Measurements from ENCODE around the gene GUCA2B.

GUCA2B gene

DNA sequence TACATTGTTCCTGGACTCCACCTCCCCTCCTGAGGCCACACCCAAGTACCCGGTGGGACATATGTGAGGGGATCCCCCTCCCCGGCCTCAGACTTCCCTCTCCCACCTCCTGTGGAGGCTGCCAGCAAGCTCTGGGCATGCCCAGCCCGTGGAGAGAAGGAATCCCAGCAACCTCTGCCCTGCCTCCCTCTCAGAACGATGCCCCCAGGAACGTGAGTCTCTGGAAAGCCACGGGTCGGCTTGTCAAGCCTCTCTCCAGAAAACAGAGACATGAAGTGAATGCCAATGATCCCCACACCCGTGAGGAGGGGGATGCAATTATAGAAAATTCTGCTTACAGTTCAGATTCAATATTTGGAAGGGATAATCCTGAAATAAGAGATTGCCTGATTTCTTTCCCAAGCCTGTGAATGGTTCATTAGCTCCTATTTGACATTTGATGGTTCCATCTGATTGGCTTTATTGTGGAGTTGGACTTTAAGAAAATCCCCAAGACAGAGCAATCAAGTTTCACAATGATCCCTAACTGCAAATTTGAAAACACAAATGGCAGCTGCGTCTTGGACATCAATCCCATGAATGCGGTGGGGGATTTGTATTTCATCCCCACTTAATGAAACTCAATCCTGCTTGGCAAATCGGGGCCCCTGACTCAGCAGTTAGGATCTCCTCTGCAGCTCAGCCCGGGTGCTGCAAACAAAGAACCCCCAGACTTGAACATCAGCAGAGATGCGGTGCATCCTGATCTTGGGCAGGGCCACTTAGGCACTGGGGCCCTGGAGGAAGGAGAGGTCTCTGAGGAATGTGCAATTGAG is 9.1 kb upstream of the GUCA2B start:
- DNase-seq, result no peak

- no peak for DNase-seq
Observed at GRCh38 chr1:42144711-42145388, 8.4 kb upstream of the GUCA2B start.

DNA sequence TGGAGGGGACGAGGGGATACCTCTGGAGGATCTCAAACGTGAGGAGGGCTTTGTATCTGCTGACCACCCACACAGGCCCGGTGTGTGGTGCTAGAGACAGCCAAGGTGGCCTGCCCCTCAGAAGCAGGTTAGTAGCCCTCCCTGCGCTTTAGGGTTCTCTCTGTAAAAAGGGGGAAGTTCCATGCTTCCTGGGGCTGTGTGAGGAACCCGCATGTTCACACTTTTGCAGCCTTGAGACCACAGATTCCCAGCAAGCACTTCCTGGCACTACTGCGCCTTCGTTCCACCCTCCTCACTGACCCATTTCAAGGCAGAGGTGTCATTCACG is 7.9 kb upstream of the GUCA2B start:
- DNase-seq, result no peak

DNA sequence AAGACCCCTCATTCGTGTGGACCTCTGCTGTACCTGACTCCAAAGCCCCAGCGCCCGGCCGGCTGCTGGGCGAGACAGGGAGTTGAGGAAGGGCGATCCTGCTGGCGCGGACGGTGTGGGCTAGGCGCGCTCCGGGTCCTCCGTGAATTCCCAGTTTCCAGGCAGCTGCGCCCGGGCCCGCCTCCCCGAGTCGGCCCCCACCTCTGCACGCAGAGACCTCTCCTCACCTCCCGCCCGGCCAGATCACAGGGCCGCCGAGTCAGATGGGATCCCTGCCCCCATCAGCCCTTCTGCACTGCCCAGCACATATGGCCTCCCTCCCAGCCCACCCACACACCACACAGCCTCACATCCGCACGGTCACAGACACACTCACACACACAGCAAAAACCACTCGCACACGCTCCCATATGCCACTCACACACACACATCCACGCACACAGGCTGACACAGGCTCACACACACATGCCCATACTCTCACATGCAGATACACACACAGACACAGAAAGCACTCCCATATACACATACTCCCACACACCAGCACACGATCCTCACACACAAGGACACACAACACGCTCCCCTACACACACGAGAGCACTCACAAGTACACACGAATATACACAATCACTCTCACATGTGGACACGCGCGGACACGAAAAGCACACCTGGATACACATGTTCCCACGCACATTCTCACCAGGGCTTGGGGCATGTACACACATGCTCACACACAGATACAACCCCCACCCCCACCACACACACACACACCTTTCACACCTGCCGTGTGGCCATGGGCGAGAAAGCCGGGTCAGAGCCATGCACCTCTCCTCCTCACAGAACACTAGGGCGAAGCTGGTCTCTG is 7.2 kb upstream of the GUCA2B start:
- DNase-seq, result no peak

- DNase-seq, result peak; percentile 84
Observed at GRCh38 chr1:42146626-42147320, 6.4 kb upstream of the GUCA2B start.

DNA sequence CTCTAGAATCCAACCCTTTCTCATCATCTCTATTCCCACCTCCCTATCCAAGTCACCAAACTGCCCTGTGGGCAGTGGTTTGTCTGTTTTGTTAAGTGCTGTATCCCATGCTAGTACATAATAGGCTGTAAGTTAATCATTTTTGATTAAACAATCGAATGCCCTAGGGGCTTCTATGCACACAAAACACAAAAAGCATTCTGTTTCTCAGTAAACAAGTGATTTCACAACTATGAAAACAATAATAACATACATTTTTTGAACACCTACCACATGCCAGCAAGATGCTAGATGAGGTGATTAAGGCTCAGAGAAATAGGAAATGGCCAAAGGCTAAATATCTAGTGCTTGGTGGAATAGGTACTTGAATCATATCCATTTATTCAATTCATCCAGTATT is 5.0 kb upstream of the GUCA2B start:
- DNase-seq, result no peak

GRCh38 chr1:42150651-42151050 is 2.6 kb upstream of the GUCA2B start:
- no peak for DNase-seq

DNA sequence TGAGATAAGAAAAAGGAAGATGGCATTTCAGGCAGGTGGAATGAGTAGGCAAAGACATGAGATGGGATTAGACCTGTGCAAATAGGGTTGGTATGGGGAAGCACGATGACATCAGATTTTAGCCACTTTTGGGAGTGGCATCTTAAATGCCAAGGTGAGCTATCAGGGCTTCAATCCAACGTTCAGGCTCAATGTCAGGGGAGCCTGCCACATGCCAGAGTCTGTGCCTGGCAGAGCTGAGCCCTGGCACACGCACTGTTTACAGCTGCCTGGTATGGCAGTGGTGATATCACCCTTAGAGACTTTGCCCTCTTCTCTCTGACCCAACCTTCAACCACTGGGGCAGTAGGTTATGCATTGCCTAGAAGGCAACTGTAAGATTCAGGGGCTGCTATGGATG is 1.1 kb upstream of the GUCA2B start:
- no peak for DNase-seq

- no peak for DNase-seq
Observed at GRCh38 chr1:42153624-42154023, 414 bp downstream of the GUCA2B start.

DNA sequence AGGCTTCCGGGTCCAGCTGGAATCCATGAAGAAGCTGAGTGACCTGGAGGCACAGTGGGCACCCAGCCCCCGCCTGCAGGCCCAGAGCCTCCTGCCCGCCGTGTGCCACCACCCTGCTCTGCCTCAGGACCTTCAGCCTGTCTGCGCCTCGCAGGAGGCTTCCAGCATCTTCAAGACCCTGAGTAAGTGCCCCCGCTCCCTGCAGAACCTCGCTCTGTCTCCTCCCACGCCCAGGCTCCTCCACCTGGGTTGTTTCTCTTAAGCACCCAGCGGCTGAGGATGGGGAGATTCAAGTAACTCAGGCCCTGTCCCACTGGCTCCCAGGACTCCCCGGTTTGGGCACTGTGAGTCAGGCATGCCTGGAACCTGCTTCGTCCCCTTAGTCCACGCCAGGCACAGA is 1.5 kb downstream of the GUCA2B start:
- no peak for DNase-seq

- DNase-seq, result no peak
Observed at GRCh38 chr1:42155362-42155761, 2.2 kb downstream of the GUCA2B start.

DNA sequence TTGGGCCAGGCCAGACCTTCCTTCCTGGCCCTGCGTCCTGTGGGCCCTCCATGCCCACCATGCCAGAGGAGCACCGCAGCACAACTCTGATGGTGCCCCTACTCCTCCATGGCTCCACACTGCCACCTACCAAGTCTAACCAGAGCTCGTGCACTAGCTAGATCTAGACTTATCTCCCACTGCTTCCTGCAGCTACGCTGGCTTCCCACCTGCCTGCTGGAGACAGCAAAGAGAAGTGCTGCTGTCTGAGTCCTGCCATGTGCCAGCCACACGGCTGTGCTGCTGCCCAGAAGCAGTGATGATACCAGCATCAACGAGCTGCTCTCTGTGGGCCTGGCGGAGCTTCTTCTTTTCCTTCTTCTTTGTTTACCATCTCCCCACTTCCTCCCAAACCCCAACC is 4.5 kb downstream of the GUCA2B start:
- DNase-seq, result peak; percentile 12

GRCh38 chr1:42158189-42158588 is 5.0 kb downstream of the GUCA2B start:
- no peak for DNase-seq

DNA sequence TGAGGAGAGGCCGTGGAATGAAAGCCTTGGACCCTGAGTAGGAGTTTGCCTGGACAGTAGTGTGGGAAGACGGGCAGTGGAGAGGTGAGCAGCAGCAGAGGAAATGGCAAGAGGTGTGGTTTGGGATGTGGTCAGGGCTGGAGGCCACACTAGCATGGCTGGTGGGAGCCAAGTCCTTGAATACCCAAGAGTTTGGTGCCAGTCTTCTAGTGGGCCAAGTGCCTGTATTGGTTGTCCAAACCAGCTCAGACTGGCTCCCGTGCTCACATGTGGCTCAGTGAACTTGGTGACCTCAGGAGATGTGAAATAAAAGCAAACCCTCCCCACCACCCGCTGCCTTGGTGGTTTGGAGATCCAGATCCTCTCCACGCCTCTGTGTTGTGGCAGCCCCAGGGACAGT is 9.0 kb downstream of the GUCA2B start:
- DNase-seq, result no peak

GRCh38 chr1:42163114-42163513 is 9.9 kb downstream of the GUCA2B start:
- DNase-seq, result no peak

GRCh38 chr1:42163536-42164503 is 10.6 kb downstream of the GUCA2B start:
- DNase-seq, result no peak

DNA sequence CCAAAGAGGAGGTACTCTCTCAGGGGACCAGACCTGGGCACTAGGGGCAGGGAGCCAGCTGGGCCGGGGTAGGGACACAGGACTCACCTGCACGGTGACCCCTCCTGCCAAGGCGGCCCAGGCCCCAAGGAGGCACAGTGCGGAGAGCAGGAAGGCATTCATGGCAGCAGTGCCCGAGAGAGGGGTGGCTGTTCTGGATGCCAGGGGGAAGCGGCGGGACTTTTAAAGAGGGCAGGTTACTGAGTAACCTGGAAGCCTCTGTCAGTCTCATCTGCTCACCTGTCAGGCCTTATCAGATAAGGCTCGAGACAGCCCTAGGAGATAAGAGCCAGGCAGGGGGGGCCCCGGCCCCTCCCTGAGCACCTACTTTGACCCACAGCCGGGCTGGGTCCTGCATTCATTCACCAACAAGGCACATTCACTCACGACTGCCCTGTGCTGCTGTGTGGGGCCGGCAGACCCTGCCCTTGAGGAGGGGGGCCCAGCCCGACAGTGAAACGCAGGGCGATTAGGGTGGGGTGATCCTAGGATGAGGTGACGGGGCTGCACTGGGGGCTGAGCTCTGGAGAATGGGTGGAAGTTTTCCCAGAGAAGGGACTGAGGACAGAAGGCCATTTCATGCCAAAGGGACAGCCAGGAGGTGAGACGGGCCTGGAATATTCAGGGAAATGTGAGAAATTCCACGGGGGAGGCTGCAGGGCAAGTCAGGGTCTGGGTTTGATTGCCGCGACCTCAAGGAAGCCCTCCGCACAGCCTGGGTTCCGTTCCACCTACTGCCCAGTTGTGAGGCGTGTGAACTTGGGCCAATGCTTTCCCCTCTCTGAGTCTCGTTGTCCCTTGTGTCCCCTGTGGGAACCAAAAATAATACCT is 11.6 kb downstream of the GUCA2B start, which contains the start of gene GUCA2A:
Gene GUCA2A, minus strand, starts transcription at position 195 of the 870 bp plus-strand sequence. Its CDS starts 33 bp downstream, at position 162.
- DNase-seq, result no peak

- DNase-seq, result no peak
Observed at GRCh38 chr1:42165511-42166210, 12.5 kb downstream of the GUCA2B start.

DNA sequence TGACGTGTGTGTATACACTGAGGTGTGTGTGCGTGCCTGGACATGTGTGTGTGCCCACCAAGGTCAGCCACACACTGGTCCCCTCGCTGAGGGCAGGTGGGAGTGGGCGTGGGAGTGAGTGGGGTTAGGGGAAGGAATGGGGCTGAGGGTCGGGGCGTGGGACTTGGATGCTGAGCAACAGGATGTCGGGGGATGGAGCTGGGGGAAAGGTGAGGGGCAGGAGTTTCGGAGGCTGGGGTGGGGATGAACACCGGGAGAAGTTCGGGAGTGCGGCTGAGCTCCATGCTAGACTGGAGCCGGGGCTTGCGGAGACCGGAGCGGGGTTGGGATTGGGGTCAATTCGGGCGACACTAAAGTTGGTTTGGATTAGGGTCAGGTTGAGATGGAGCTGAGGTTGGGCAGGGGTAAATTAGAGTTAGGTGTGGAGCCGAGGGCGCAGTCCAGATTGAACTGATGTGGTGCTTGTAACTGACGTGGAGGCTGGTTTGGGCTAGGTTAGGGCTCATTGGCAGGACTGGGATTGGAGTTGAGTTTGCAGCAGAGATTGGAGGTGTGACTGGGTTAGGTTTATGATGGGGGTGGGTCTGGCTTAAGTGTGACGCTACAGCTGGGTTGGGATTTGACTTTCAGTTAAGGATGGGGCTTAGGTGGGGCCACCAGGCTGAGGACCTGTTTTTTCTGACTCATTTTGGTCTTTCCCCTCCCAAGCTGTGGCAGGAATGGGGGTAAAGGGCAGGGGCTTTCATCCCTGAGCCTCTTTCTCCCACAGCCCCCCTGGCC is 14.6 kb downstream of the GUCA2B start:
- DNase-seq, result no peak

Measured in activated CD4-positive, alpha-beta T cell treated with anti-CD3 and anti-CD28 coated beads for 48 hours (primary cell).